GM18505 (cell line): ENCODE measurements around the gene OR9A4.
A peak's percentile ranks its signal among the peaks of the same experiment; 100 is the strongest.
"Not testable (repeated sequence)": the region's sequence is repeated elsewhere in the genome, so short reads cannot be mapped to it uniquely, and the experiment has no call there.

Experiments
- ATAC-seq: cut with Tn5 transposase; IDR thresholded peaks from one replicate; pipeline ENCODE4 v1.9.1; 2021; ENCODE audit not compliant: unreplicated experiment
- POLR2A ChIP-seq: IDR thresholded peaks from 4 replicates; pipeline ENCODE4 v1.6.1; 2011; ENCODE audit warnings: borderline replicate concordance; ENCODE audit not compliant: insufficient read depth, insufficient read length; ENCODE audit errors: extremely low read depth

OR9A4 gene, protein sequence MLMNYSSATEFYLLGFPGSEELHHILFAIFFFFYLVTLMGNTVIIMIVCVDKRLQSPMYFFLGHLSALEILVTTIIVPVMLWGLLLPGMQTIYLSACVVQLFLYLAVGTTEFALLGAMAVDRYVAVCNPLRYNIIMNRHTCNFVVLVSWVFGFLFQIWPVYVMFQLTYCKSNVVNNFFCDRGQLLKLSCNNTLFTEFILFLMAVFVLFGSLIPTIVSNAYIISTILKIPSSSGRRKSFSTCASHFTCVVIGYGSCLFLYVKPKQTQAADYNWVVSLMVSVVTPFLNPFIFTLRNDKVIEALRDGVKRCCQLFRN

GRCh38 chr7:141916099-141916498 is at the start of gene OR9A4:
OR9A4 (plus strand) TSS chr7:141916399; CDS start chr7:141918876, 2,477 bp downstream.
- no peak for TF ChIP-seq POLR2A
- ATAC-seq, result no peak

DNA sequence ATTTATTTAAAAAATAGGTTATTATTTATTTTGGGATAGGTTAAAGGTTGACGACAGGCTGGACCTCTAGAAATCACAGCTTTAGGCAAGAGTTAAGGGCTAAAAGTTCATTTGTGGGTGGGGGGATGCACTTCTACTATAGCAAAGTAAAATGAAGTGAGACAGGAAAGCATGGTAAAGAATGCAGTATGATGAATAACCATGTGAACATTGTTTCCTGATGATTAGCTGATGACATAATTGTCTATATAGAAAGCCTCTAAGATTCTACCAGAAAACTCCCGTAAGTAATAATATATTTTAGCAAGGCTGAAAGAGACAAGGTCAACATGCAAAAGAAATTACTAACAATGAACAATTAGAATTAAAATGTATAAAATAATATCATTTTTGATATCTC is 49.2 kb upstream of the OR9A4 start:
- ATAC-seq, result no peak
- TF ChIP-seq POLR2A, result no peak

- no peak for ATAC-seq
- TF ChIP-seq POLR2A, result no peak
These were observed 43.3 kb upstream of the OR9A4 start for GRCh38 chr7:141872931-141873330.

- no peak for TF ChIP-seq POLR2A
- no peak for ATAC-seq
These were observed 41.4 kb upstream of the OR9A4 start for GRCh38 chr7:141874787-141875186.

- no peak for ATAC-seq
- no peak for TF ChIP-seq POLR2A
These were observed 40.7 kb upstream of the OR9A4 start for GRCh38 chr7:141875453-141875852.

GRCh38 chr7:141876371-141876770 is 39.8 kb upstream of the OR9A4 start:
- ATAC-seq, result no peak
- no peak for TF ChIP-seq POLR2A

- no peak for TF ChIP-seq POLR2A
- no peak for ATAC-seq
These were observed 38.8 kb upstream of the OR9A4 start for GRCh38 chr7:141877365-141877764.

GRCh38 chr7:141880960-141881359 is 35.2 kb upstream of the OR9A4 start:
- ATAC-seq, result no peak
- TF ChIP-seq POLR2A, result no peak

DNA sequence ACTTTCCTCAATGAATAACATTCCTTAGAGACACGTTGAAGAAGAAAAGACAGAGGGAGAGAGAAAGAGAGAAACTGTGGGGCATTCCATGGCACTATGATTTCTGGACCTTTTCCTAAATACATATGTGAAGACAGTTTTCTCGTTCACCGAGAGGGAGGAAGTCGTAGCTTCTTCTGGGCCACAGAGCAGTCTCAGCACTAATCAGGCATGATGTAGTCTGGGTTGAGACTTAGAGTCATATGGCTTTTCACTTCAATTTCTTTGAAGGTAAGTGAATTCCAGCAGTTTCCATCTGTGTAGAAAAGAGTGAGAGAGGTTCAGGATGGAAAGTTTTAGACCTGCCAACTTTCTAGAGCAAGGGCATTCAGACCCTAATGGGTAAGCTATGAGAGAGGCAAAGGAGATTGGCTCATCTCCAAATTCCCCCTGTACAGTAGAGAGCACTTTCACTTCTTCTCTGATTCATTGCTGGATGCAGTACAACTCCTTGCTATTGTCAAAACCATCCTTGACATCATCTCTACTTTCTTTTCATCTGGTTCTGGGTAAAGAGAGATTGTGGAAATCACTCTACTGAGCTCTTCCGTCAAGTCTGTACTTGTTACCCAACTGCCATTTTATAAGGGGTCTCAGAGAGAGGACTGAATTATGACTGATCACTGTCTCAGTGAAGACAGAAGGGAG is 31.5 kb upstream of the OR9A4 start:
- peak; percentile 92 for ATAC-seq
- no peak for TF ChIP-seq POLR2A

- TF ChIP-seq POLR2A, result no peak
- no peak for ATAC-seq
These were observed 26.9 kb upstream of the OR9A4 start for GRCh38 chr7:141889321-141889720.

DNA sequence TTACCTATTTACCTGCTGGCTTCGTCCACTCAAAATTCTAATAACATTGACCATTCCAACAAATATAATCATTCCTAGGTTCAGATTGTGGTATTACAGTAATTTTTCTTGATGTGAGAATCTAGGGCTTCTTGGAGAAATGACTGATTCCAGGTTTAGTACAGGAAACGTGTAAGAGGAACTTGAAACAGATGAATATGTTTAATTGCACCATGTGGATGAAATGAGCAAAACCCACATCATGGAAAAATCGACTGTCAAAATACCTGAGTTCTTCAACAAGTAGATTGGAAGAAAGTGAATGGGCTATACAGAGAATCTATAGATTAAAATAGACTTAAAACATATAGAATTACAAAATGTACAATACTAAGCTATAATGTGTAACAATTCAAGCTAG is 24.9 kb upstream of the OR9A4 start:
- ATAC-seq, result no peak
- TF ChIP-seq POLR2A, result no peak

DNA sequence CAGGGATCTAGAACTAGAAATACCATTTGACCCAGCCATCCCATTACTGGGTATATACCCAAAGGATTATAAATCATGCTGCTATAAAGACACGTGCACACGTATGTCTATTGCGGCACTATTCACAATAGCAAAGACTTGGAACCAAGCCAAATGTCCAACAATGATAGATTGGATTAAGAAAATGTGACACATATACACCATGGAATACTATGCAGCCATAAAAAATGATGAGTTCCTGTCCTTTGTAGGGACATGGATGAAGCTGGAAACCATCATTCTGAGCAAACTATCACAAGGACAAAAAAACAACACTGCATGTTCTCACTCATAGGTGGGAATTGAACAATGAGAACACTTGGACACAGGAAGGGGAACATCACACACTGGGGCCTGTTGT is 16.8 kb upstream of the OR9A4 start:
- not testable (repeated sequence) for ATAC-seq

GRCh38 chr7:141906285-141906684 is 9.9 kb upstream of the OR9A4 start:
- TF ChIP-seq POLR2A, result no peak
- no peak for ATAC-seq

GRCh38 chr7:141911391-141911790 is 4.8 kb upstream of the OR9A4 start:
- no peak for ATAC-seq
- no peak for TF ChIP-seq POLR2A
